ENCODE results near the gene CLIC5.

CLIC5 gene

GRCh38 chr6:45900808-45901752 is 114.6 kb downstream of the CLIC5 start:
- no peak for DNase-seq (ENCODE audit: insufficient read length, low spot score)
- no peak for FAIRE-seq

DNA sequence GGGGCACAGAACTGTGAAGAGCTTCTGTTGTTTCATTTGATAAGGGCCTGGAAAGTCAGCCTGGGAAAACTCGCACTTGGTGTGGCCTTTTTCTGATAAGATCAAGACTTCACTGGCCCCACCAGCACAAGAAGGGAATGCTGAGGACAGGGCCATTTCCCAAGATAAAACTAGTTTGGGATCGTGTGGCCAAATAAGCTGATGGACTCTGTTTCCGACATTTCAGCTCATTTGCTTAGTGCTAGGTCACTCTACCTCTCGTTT is 116.0 kb downstream of the CLIC5 start:
- no peak for DNase-seq (ENCODE audit: insufficient read length, low spot score)
- no peak for FAIRE-seq

- FAIRE-seq (no peak), DNase-seq (ENCODE audit: insufficient read length, low spot score) (no peak)
These were observed 116.5 kb downstream of the CLIC5 start for GRCh38 chr6:45898941-45899682.

DNA sequence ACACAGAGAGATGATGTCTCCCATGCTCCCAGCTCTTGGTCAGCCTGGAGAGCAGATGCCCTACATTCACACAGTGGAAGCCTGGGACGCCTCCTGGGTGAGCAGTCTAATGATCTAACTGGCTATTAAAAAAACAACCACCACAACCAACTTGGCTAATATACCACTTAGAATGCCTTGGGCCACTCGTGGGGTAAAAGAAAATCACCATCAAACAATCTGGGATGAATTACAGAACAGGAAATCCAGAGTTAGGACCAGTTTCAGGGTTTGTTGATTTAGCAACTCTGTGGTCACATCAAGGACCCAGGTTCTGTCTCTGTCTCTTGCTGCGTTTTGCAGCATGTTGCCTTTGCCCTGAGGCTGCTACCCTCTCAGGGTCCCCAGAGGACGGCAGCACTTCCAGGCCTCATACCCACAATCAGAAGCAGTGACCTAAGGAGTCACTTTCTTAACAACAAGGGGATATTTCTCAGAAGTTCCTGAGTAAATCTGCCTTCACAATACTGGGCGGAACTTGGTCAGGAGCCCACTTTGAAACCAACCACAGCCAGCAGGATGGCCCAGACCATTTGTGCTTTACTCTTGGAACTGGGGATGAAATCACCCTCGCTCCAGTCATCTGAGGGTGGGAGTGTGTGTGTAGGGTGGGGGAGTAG is 118.7 kb downstream of the CLIC5 start:
- FAIRE-seq (no peak), DNase-seq (ENCODE audit: insufficient read length, low spot score) (no peak)

DNA sequence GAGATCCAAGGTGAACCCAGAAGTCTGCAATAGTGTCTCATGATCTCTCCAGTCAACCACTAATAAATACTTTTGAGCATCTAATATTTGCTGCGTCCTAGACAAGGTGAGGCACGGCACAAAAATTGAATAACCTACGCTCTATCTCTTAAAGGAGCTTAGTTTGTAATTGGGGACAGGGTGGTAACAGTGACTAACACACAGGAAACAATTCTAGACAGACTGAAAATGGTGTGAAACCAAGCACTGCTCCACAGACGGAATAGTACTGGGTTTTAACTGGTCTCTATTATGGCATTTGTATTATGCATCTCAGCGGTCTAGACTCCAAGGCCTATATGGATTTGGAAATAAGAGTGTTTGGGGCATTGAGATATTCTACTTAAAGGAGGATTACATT is 120.1 kb downstream of the CLIC5 start:
- no peak for FAIRE-seq

GRCh38 chr6:45892696-45893245 is 122.9 kb downstream of the CLIC5 start:
- no peak for FAIRE-seq
- DNase-seq (ENCODE audit: insufficient read length, low spot score) = no peak

More for the DNA sequence above, 120.1 kb downstream of the CLIC5 start:
- DNase-seq (ENCODE audit: insufficient read length, low spot score) = no peak

- DNase-seq (ENCODE audit: insufficient read length, low spot score) = no peak
- FAIRE-seq = no peak
These were observed 123.5 kb downstream of the CLIC5 start for GRCh38 chr6:45892196-45892595.

GRCh38 chr6:45886776-45887175 is 128.9 kb downstream of the CLIC5 start:
- DNase-seq (ENCODE audit: insufficient read length, low spot score) (no peak), FAIRE-seq (no peak)

- DNase-seq (ENCODE audit: insufficient read length, low spot score) = no peak
- FAIRE-seq = no peak
These were observed 131.3 kb downstream of the CLIC5 start for GRCh38 chr6:45884336-45884735.

DNA sequence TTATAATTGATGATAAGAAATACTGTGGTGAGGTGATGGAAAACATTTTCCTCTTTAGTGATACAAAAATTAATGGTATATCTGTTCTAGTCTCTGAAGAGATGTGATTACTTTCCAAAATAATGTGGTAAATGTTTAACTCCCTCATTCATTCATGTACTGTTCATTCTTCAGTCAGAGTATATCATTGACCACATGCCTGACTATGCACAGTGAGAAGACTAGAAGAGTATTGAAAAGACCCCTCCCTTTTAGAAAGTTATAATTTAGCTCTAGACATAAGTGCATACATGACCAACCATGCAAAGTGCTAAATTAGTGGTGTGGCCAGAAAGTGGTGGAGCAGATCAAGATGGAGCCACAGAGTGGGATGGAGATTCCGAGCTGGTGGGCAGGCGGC is 133.0 kb downstream of the CLIC5 start:
- no peak for FAIRE-seq
- no peak for DNase-seq (ENCODE audit: insufficient read length, low spot score)

DNA sequence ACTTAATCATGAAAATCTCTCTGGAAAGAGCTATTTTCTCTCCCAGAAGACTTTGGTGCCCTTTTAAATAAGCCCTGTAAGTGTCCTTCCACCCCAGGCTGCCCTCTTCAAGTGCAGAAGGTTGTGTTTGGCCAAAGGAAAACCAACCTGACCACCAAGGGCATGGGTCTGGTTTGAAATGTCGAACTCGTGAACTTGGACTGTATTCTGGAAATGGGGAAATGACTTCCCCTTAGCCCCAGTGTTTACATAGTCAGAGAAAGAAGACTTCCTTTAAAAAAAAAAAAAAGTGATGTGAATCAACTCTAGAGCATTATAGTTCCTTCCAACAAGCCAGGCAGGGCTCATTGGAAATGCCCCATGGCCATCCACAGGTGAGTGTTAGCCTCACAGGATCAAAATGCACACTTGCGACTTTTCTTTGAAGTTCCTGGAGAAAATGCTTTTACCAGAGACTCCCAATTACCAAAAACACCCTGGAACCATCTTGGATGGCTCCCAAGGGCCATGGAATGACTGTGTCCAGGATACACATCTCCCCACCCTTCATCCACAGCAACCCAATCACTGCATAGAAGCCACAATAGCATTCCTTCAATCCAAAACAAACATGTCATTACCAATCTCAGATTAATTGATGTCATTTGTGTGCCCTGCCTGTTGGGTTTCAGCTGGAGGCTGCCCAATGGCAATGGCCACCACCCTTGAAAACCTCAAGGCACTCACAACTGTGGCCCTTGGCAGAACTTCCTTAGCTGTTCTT is 133.8 kb downstream of the CLIC5 start:
- no peak for DNase-seq (ENCODE audit: insufficient read length, low spot score)

GRCh38 chr6:45880676-45881075 is 135.0 kb downstream of the CLIC5 start:
- DNase-seq (ENCODE audit: insufficient read length, low spot score) = no peak
- FAIRE-seq = no peak

More for the DNA sequence above, 133.8 kb downstream of the CLIC5 start:
- FAIRE-seq = no peak

- no peak for DNase-seq (ENCODE audit: insufficient read length, low spot score)
- FAIRE-seq = no peak
These were observed 135.5 kb downstream of the CLIC5 start for GRCh38 chr6:45880159-45880558.

GRCh38 chr6:45877970-45878590 is 137.6 kb downstream of the CLIC5 start:
- no peak for FAIRE-seq

GRCh38 chr6:45872827-45873365 is 142.8 kb downstream of the CLIC5 start:
- DNase-seq (ENCODE audit: insufficient read length, low spot score) (no peak), FAIRE-seq (no peak)

More at GRCh38 chr6:45877970-45878590, 137.6 kb downstream of the CLIC5 start:
- DNase-seq (ENCODE audit: insufficient read length, low spot score) = no peak

DNA sequence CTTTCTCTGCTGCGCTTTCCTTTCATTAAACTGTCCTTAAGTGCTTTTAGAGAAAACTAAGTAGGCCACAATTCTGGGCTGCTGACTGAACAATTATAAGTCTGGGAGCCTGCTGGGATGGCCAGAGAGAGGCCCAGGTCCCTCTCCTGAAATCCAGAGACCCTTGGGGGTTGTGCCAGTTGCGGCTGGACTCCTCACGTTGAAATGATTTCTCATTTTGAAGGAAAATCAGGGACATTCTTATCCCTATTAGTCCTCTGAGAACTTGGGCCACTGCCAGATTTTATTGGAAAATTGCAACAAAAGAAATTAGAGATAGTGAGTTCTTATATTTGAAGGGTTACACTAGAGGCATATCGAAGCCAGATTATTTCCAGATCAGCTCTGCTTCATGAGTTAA is 145.1 kb downstream of the CLIC5 start:
- no peak for DNase-seq (ENCODE audit: insufficient read length, low spot score)

DNA sequence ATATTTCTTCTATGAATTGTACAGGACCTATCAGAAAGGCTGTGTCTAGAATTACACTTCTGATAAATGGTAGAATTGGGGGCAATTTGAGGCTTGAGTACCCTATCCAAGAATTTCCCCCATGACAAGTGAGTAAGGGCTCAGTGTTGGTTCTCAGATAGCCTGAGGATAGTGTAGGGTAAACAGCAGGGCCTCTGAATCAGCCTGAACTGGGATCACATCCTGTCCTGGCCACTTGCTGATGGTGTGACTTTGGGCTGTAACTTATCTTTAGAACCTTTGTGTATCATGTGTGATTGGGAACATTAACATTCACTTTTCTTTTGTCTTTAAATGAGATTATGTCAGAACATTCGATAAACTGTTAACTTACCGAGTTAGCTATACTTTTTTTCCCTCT is 151.0 kb downstream of the CLIC5 start:
- FAIRE-seq (no peak), DNase-seq (ENCODE audit: insufficient read length, low spot score) (no peak)

More for the DNA sequence above, 145.1 kb downstream of the CLIC5 start:
- FAIRE-seq = no peak

DNA sequence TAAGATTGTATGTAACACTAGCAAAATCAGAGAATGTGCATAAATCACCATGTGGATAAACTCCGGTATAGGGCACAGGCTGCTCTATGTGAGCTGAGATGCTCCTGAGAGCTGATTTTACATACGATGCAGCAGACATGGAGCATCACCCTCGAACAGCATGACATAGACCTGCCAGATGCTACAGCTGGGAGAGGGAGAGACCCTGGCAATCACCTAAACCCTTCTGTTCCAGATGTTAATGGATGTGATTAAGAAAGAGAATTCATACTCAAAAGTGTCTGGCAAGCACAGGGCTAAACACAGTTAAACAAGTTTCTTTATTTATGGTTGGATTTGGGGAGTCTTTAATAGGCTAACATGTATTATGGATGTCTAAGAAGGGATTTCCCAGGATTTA is 157.0 kb downstream of the CLIC5 start:
- FAIRE-seq = no peak

DNA sequence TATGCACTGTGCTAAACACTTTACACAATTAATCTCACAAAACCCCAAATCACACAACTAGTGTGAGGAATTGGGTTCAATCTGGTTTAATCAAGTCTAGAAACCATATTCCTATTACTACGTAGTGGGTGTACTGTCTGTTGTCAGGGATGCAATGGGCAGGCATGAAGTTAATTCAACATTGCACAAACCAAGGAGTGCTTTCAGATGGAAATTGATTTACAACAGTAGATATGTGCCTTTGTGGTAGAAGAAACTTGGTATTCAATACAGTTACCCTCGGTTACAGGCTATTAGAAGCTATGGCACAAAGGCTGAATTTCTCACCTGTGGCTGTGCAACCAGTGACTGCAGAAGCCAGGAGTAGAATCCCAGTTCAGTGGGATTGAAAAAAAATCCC is 157.8 kb downstream of the CLIC5 start:
- FAIRE-seq (no peak), DNase-seq (ENCODE audit: insufficient read length, low spot score) (no peak)

More for the DNA sequence above, 157.0 kb downstream of the CLIC5 start:
- DNase-seq (ENCODE audit: insufficient read length, low spot score) = no peak
